ENCODE results near the gene DLX1.

Gene DLX1

DNA sequence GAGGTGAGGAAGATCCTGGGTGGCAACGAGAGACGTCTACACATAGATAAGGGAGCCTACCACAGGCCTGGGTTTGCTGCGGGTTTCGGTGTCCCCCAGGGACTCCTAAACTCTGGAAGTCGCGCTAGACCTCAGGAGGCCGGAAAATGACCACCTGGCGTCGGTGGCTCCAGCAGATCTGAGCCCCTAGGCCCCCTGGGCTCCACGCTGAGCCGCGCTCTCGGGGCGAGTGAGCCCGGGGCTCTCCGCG, 987 bp upstream of the DLX1 start (continued):
- no peak for TF ChIP-seq PRDM10 (tag by site-specific recombination; IDR thresholded peaks at IDR 0.05)
- peak; percentile 83 for TF ChIP-seq ZNF423 (tag by site-specific recombination; IDR thresholded peaks at IDR 0.05)
- TF ChIP-seq GLIS1 (tag by site-specific recombination; IDR thresholded peaks at IDR 0.05): peak; percentile 99
- TF ChIP-seq, protein P1, sequence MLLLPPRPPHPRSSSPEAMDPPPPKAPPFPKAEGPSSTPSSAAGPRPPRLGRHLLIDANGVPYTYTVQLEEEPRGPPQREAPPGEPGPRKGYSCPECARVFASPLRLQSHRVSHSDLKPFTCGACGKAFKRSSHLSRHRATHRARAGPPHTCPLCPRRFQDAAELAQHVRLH (tag by site-specific recombination; IDR thresholded peaks at IDR 0.05): peak; percentile 10; the same call in 1 of the 2 replicates
- TF ChIP-seq, protein P2, sequence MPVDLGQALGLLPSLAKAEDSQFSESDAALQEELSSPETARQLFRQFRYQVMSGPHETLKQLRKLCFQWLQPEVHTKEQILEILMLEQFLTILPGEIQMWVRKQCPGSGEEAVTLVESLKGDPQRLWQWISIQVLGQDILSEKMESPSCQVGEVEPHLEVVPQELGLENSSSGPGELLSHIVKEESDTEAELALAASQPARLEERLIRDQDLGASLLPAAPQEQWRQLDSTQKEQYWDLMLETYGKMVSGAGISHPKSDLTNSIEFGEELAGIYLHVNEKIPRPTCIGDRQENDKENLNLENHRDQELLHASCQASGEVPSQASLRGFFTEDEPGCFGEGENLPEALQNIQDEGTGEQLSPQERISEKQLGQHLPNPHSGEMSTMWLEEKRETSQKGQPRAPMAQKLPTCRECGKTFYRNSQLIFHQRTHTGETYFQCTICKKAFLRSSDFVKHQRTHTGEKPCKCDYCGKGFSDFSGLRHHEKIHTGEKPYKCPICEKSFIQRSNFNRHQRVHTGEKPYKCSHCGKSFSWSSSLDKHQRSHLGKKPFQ (tag by site-specific recombination; IDR thresholded peaks at IDR 0.05): no peak
- peak; percentile 81; the same call in 1 of the 2 replicates for TF ChIP-seq GLIS2 (tag by site-specific recombination; IDR thresholded peaks at IDR 0.05)
- no peak for TF ChIP-seq ZNF645 (tag by site-specific recombination; IDR thresholded peaks at IDR 0.05)
- no peak for TF ChIP-seq KLF9 (tag by site-specific recombination; IDR thresholded peaks at IDR 0.05; ENCODE audit: low read depth)
- TF ChIP-seq ZNF513 (tag by site-specific recombination; IDR thresholded peaks at IDR 0.05): no peak; the same call in 1 of the 2 replicates
- no peak for TF ChIP-seq ZEB2 (tag by site-specific recombination; IDR thresholded peaks at IDR 0.05)
- TF ChIP-seq, protein P3, sequence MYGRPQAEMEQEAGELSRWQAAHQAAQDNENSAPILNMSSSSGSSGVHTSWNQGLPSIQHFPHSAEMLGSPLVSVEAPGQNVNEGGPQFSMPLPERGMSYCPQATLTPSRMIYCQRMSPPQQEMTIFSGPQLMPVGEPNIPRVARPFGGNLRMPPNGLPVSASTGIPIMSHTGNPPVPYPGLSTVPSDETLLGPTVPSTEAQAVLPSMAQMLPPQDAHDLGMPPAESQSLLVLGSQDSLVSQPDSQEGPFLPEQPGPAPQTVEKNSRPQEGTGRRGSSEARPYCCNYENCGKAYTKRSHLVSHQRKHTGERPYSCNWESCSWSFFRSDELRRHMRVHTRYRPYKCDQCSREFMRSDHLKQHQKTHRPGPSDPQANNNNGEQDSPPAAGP (tag by site-specific recombination; IDR thresholded peaks at IDR 0.05): no peak
- TF ChIP-seq ZNF169 (tag by site-specific recombination; IDR thresholded peaks at IDR 0.05): no peak

- Histone ChIP-seq H3K36me3 (ENCODE audit: control insufficient read depth in 2 of 2, insufficient read depth in 1 of 2, low read length in 2 of 2) (peaks cover 0 to 25% of the 10 kb centered on the region in 2 experiments; a peak in 1 of 3 replicates), H3K9me3 (ENCODE audit: control insufficient read depth, insufficient read depth, low read depth, low read length) (no peaks in the 10 kb centered on the region), H3K4me3 (ENCODE audit: low read depth, low read length) (peak overlapping the region; percentile 58), H3K27ac (ENCODE audit: extremely low read depth, low read depth, low read length) (peak overlapping the region; percentile 95), H3K4me1 (ENCODE audit: control insufficient read depth, insufficient read depth, low read length) (no peaks in the 10 kb centered on the region; the same call in 1 of the 2 replicates)
- ChIA-PET CTCF (interaction anchor here (0.6 to 1.4 kb wide), 4 partner anchors 11 to 301 kb away, joined by 3 to 9 read pairs (median 4); partner anchors contain the start of gene DLX2), POLR2A (interaction anchor here (0.6 to 7.5 kb wide), 21 partner anchors 8 to 381 kb away, joined by 3 to 147 read pairs (median 5); partner anchors contain the start of genes DLX2, HAT1, METAP1D and SLC25A12)
- peak; percentile 75; the same call in 1 of the 2 replicates for TF ChIP-seq ZSCAN30 (tag by site-specific recombination; IDR thresholded peaks at IDR 0.05)
- TF ChIP-seq ZNF175 (tag by site-specific recombination; IDR thresholded peaks at IDR 0.05): no peak
- TF ChIP-seq ZNF140 (tag by site-specific recombination; IDR thresholded peaks at IDR 0.05): no peak
- no peak for TF ChIP-seq HIC1 (tag by site-specific recombination; IDR thresholded peaks at IDR 0.05)
- TF ChIP-seq ZBTB8A (tag by site-specific recombination; IDR thresholded peaks at IDR 0.05): peak; percentile 61; the same call in 1 of the 2 replicates
- peak; percentile 27; the same call in 1 of the 2 replicates for TF ChIP-seq SCRT2 (tag by site-specific recombination; IDR thresholded peaks at IDR 0.05)
- peak; percentile 36; the same call in 1 of the 2 replicates for TF ChIP-seq ZNF341 (tag by site-specific recombination; IDR thresholded peaks at IDR 0.05; ENCODE audit: low read depth)
- TF ChIP-seq GLIS2 (tag by site-specific recombination; IDR thresholded peaks at IDR 0.05): peak; percentile 70; the same call in 1 of the 2 replicates
These were observed 455 bp upstream of the DLX1 start for GRCh38 chr2:172084645-172085459.
